DMS 273 (cell line): ENCODE results near the gene AHNAK2.

ENCODE experiments used
- DNase-seq: peaks from one replicate; lab custom pipeline; 2025; ENCODE audit not compliant: unreplicated experiment; lab: John Stamatoyannopoulos, UW

The AHNAK2 gene

GRCh38 chr14:104887623-104888488 lies 90.3 kb downstream of the AHNAK2 start:
- no peak for DNase-seq
